ENCODE data around the gene GNG12. TPM values are rescaled to one million over a fixed set of nuclear protein-coding genes. Genes with fewer than 3 reads are reported as not detected.
A peak's percentile ranks its signal among the peaks of the same experiment; 100 is the strongest.

The GNG12 gene
- total and polyA plus RNA-seq, 9 of the 15 experiments (the other 6 are each of a cell fraction or from before 2014, with no cell fraction given) = 2.6 to 6.0 (median 4.1) TPM

- TF ChIP-seq ZHX1 (conservative IDR thresholded peaks at IDR 0.05; ENCODE audit: low read length) = no peak
- no peak for TF ChIP-seq SAFB (IDR thresholded peaks at IDR 0.05; ENCODE audit: borderline replicate concordance, low read depth, low read length)
- TF ChIP-seq COPS2 (conservative IDR thresholded peaks at IDR 0.05) = no peak
- peak in 1 of 2 experiments; percentile 75; a peak in 1 of 4 replicates for TF ChIP-seq FOXA3 (CRISPR knock-in tag; conservative IDR thresholded peaks at IDR 0.05 in 1 of 2, IDR thresholded peaks at IDR 0.05 in 1 of 2)
- TF ChIP-seq NFYB (IDR thresholded peaks at IDR 0.05; ENCODE audit: extremely low read depth, insufficient read length) = peak; percentile 29
- TF ChIP-seq RBM14 (IDR thresholded peaks at IDR 0.05; ENCODE audit: borderline replicate concordance, insufficient read depth, low read depth, low read length) = no peak
- no peak for TF ChIP-seq PBX2 (CRISPR knock-in tag; IDR thresholded peaks at IDR 0.05; ENCODE audit: low read depth)
- TF ChIP-seq PBX2 (tag; conservative IDR thresholded peaks at IDR 0.05; ENCODE audit: low read depth) = no peak
- TF ChIP-seq NUFIP1 (IDR thresholded peaks at IDR 0.05; ENCODE audit: partially characterized antibody) = no peak
- no peak for TF ChIP-seq FOXM1 (IDR thresholded peaks at IDR 0.05; ENCODE audit: low read depth)
- peak; percentile 89 for TF ChIP-seq FOXM1 (CRISPR knock-in tag; IDR thresholded peaks at IDR 0.05; ENCODE audit: low read depth)
- TF ChIP-seq NCOR1 (IDR thresholded peaks at IDR 0.05) = peak; percentile 66
- no peak for TF ChIP-seq MECOM (CRISPR knock-in tag; IDR thresholded peaks at IDR 0.05)
- TF ChIP-seq HDAC1 (IDR thresholded peaks at IDR 0.05) = peak in 1 of 2 experiments; percentile 52; a peak in 2 of 4 replicates
- TF ChIP-seq KDM2B (CRISPR knock-in tag; IDR thresholded peaks at IDR 0.05) = no peak
- TF ChIP-seq ZFP30 (CRISPR knock-in tag; IDR thresholded peaks at IDR 0.05; ENCODE audit: borderline replicate concordance) = no peak
- no peak for TF ChIP-seq SRSF9 (IDR thresholded peaks at IDR 0.05; ENCODE audit: borderline replicate concordance, low read depth, low read length)
- peak; percentile 93 to 99; a peak in 3 of 4 replicates for TF ChIP-seq NONO (IDR thresholded peaks at IDR 0.05; ENCODE audit: low read depth in 2 of 2, low read length in 1 of 2)
- TF ChIP-seq GABPA (tag; conservative IDR thresholded peaks at IDR 0.05; ENCODE audit: low read depth) = no peak; the same call in 1 of the 2 replicates
- no peak for TF ChIP-seq EWSR1 (IDR thresholded peaks at IDR 0.05; ENCODE audit: borderline replicate concordance, low read depth, partially characterized antibody)
- peak; percentile 68 to 81; a peak in 2 of 4 replicates for TF ChIP-seq MLLT1 (IDR thresholded peaks at IDR 0.05)
- no peak for TF ChIP-seq ZNF830 (CRISPR knock-in tag; IDR thresholded peaks at IDR 0.05)
- no peak for TF ChIP-seq CBX5 (IDR thresholded peaks at IDR 0.05; ENCODE audit: borderline replicate concordance, low read depth)
These were observed 148.2 kb downstream of the GNG12 start, which contains the start of gene GADD45A (continued) for GRCh38 chr1:67685067-67685557.

All from K562 (cell line).